SKM-1 (cell line): ENCODE data around the gene SCN5A.

Experiments used
- DNase-seq: peaks from one replicate; lab custom pipeline; 2025; ENCODE audit not compliant: unreplicated experiment; lab: John Stamatoyannopoulos, UW

SCN5A gene

GRCh38 chr3:38511546-38511945 lies 137.9 kb downstream of the SCN5A start:
- DNase-seq: no peak

- DNase-seq: no peak
These were observed 138.9 kb downstream of the SCN5A start for GRCh38 chr3:38510631-38511030.

GRCh38 chr3:38509732-38510131 lies 139.8 kb downstream of the SCN5A start:
- no peak for DNase-seq

GRCh38 chr3:38507120-38507519 lies 142.4 kb downstream of the SCN5A start:
- no peak for DNase-seq

GRCh38 chr3:38500688-38501417 lies 148.6 kb downstream of the SCN5A start:
- DNase-seq: no peak
